Brain microvascular endothelial cell (primary cell): ENCODE measurements around the gene PEX6.

ENCODE experiments used
- DNase-seq: peaks from one replicate; pipeline ENCODE4 v3.0.0-alpha.2; 2020
- H3K27ac ChIP-seq: fragments of 250-450 bp; sonication (Bioruptor Pico); 2 replicates; pipeline ENCODE4 v1.5.1; 2020; ENCODE audit warnings: mild to moderate bottlenecking, moderate library complexity
- H3K27me3 ChIP-seq: fragments of 250-450 bp; sonication (Bioruptor Pico); replicated peaks from 2 replicates; pipeline ENCODE4 v1.5.1; 2020; ENCODE audit warnings: mild to moderate bottlenecking
- H3K36me3 ChIP-seq: fragments of 250-450 bp; sonication (Bioruptor Pico); replicated peaks from 2 replicates; pipeline ENCODE4 v1.5.1; 2020; ENCODE audit warnings: mild to moderate bottlenecking
- H3K4me3 ChIP-seq: 2 replicates; pipeline ENCODE4 v1.5.1; 2011; ENCODE audit warnings: low read depth, mild to moderate bottlenecking, control low read depth, low read length, moderate library complexity
- in situ Hi-C: cut with HindIII; loops from 2 replicates; pipeline ENCODE4 v1.10.0; 2017; ENCODE audit warnings: low sequenced_read_pairs, low pct_ligation_motif_present
- TF ChIP-seq, protein P1 (sequence below): IDR thresholded peaks from 2 replicates; pipeline ENCODE4 v1.5.1; 2011; ENCODE audit warnings: low read depth, mild to moderate bottlenecking, moderate library complexity, low read length, control low read depth, inconsistent platforms; ENCODE audit errors: missing control alignments

The PEX6 gene

DNA sequence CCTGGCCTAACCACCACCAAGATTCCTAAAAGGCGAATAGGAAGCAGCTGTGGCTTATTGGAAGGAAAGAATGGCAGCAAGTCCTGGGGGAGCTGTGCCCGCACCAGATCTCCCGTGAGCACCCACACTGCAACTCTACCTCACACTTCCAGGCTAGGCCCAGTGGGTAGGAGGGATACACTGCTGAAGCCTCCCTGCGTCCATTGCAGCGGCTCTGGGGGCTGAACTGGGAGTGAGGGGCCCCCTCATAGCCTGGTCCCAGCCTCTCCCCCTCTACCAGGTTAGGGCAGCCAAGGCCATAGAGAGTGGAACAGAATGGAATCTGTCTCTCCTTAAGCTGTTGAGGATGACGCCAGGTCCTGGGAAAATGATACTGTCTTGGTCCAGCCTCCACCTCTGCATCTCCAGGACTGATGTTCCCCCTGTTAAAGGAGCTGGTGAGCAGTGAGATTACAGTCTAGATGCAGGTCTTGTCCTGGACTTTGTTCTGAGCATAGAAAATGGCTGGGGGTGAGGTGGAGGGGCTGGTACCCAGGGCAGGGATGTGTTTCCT is 38.4 kb downstream of the PEX6 start:
- H3K4me3 ChIP-seq, result no peak overlapping the region
- no peak for DNase-seq
- in situ Hi-C loops, result no loop called here
- H3K27ac ChIP-seq, result no peak overlapping the region
- TF ChIP-seq, protein P1, sequence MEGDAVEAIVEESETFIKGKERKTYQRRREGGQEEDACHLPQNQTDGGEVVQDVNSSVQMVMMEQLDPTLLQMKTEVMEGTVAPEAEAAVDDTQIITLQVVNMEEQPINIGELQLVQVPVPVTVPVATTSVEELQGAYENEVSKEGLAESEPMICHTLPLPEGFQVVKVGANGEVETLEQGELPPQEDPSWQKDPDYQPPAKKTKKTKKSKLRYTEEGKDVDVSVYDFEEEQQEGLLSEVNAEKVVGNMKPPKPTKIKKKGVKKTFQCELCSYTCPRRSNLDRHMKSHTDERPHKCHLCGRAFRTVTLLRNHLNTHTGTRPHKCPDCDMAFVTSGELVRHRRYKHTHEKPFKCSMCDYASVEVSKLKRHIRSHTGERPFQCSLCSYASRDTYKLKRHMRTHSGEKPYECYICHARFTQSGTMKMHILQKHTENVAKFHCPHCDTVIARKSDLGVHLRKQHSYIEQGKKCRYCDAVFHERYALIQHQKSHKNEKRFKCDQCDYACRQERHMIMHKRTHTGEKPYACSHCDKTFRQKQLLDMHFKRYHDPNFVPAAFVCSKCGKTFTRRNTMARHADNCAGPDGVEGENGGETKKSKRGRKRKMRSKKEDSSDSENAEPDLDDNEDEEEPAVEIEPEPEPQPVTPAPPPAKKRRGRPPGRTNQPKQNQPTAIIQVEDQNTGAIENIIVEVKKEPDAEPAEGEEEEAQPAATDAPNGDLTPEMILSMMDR, result no peak
- H3K27me3 ChIP-seq, result no peaks in the 10 kb centered on the region
- peaks cover 33% of the 10 kb centered on the region for H3K36me3 ChIP-seq

DNA sequence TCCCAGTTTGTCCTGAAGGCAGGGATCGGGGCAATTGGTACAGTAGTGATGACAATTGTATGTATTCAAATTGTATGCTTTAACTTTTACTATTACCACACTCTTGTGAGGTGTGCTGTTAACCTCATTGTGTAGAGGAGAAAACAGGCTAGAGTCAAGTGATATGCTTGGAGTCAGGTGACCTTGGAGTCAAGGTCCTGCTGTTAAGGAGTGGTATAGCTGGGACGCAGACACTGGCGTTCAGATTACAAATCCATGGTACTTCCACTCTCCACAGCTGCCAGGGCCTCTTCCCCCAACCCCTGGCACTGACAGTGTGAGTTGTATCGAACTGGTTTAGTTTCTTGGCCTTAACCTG is 39.2 kb downstream of the PEX6 start:
- Histone ChIP-seq H3K27me3 (no peaks in the 10 kb centered on the region), H3K36me3 (peaks cover 40% of the 10 kb centered on the region), H3K27ac (no peak overlapping the region), H3K4me3 (no peak overlapping the region)
- in situ Hi-C loops, result no loop called here
- TF ChIP-seq, protein P1, result no peak
- DNase-seq, result no peak

DNA sequence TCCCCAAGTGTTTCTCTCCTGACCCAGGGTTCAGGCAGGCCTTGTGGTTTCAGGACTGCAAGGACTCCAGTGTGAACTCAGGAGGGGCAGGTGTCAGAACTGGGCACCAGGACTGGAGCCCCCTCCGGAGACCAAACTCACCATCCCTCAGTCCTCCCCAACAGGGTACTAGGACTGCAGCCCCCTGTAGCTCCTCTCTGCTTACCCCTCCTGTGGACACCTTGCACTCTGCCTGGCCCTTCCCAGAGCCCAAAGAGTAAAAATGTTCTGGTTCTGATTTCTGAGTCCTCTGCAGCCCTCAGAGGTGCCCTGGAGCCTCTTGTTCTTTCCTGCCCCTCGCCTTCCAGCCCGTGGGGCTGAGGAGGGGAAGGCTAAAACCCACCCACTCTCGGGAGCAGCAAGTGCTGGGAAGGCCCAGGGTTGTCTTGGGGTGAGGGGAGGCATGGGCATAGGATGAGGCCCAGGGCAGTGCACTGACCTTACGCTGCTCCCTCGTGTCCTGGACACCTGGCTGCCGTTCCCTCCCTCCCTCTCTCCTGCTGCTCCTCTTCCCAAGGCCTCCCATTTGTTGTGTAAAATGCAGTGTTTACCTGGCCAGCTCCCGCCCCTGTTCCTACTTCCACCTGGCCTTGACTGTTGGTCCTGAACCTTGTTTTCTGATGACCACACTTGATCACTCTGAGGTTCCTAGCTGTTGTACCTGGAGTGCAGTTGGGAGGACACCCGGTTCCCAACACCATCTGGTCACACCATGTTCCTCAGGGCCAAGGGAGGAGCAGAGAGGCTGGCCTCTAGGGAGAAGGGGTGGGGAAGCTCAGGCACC is 39.8 kb downstream of the PEX6 start:
- in situ Hi-C loops, result no loop called here
- Histone ChIP-seq H3K4me3 (no peak overlapping the region), H3K27me3 (no peaks in the 10 kb centered on the region), H3K27ac (no peak overlapping the region), H3K36me3 (peaks cover 45% of the 10 kb centered on the region)
- no peak for DNase-seq
- TF ChIP-seq, protein P1, result no peak

DNA sequence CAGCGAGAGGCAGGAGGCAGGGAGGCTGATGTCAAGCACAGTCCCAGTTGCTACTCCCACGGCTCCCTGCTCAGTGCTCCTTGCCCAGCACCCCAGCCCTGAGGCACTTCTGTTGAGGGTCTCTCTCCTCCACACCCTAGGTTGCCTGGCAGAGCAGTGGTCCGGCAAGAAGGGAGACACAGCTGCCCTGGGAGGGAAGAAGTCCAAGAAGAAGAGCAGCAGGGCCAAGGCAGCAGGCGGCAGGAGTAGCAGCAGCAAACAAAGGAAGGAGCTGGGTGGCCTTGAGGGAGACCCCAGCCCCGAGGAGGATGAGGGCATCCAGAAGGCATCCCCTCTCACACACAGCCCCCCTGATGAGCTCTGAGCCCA is 40.6 kb downstream of the PEX6 start:
- in situ Hi-C loops, result no loop called here
- Histone ChIP-seq H3K27ac (no peak overlapping the region), H3K27me3 (no peaks in the 10 kb centered on the region), H3K4me3 (no peak overlapping the region), H3K36me3 (peaks cover 43% of the 10 kb centered on the region)
- no peak for DNase-seq
- TF ChIP-seq, protein P1, result no peak

DNA sequence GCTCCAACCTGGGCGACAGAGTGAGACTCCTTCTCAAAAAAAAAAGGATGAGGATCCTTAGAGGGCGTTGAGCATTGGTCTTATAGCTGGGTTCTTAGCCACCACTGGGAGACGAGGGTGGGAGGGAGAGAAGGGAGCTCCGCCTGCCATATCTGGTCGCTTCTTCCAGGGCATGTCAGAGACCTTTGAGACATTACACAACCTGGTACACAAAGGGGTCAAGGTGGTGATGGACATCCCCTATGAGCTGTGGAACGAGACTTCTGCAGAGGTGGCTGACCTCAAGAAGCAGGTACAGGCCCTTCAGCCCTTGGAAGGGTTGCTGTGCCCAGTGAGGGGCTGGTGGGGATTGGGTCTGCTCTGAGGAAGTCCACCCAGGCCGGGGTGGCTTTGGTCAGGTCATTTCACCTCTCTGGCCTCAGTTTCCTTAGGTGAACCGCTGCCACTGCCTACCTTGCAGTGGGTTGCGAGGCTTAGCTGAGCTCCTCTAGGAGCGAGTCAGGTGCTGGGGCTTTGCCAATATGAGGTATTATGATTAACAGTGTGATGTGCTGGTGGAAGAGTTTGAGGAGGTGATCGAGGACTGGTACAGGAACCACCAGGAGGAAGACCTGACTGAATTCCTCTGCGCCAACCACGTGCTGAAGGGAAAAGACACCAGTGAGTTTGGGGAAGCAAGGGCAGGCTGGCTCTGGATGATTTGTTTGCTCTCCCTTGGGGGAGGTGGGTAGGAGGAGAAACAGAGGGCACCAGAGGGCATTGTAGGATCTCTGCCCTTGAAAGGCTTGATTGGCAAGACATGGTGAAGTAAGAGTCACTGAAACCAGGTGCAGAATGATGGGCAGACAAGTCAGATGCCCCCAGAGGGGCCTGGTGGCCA is 41.2 kb downstream of the PEX6 start:
- no peak for DNase-seq
- TF ChIP-seq, protein P1, result no peak

More for the DNA sequence above, 41.2 kb downstream of the PEX6 start:
- Histone ChIP-seq H3K27me3 (no peaks in the 10 kb centered on the region), H3K27ac (no peak overlapping the region), H3K36me3 (peaks cover 42% of the 10 kb centered on the region), H3K4me3 (no peak overlapping the region)
- in situ Hi-C loops, result no loop called here
